Measurements from ENCODE around the gene ZFYVE21.

DNA sequence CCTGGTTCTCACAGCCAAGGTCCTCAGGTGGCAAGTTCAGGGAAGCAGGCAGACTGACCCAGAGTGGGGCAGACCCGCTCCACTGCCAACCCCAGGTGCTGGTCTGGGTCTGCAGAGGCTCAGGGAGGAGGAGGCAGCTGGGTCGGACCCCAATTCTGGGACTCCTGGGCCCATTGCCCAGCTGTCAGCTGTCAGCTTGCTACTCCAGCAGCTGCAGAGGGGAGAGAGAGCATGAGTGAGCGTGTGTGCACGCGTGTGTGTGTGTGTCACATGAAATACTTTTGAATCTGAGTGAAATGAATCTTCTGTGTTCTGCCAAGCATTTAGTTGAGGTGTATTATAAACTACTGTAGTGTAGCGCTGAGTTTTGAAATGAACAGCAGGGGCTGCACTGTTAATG is 31.1 kb upstream of the ZFYVE21 start:
- TF ChIP-seq, protein P1, sequence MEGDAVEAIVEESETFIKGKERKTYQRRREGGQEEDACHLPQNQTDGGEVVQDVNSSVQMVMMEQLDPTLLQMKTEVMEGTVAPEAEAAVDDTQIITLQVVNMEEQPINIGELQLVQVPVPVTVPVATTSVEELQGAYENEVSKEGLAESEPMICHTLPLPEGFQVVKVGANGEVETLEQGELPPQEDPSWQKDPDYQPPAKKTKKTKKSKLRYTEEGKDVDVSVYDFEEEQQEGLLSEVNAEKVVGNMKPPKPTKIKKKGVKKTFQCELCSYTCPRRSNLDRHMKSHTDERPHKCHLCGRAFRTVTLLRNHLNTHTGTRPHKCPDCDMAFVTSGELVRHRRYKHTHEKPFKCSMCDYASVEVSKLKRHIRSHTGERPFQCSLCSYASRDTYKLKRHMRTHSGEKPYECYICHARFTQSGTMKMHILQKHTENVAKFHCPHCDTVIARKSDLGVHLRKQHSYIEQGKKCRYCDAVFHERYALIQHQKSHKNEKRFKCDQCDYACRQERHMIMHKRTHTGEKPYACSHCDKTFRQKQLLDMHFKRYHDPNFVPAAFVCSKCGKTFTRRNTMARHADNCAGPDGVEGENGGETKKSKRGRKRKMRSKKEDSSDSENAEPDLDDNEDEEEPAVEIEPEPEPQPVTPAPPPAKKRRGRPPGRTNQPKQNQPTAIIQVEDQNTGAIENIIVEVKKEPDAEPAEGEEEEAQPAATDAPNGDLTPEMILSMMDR (IDR thresholded peaks at IDR 0.05) = no peak
- TF ChIP-seq POLR2A (IDR thresholded peaks at IDR 0.05) = no peak
